Tibial artery (tissue), 4 donors: ENCODE data around the gene TRIM10.
"Not testable (repeated sequence)": the region's sequence is repeated elsewhere in the genome, so short reads cannot be mapped to it uniquely, and the experiment has no call there.

Experiments used
- DNase-seq, 2 donors: peaks; one replicate each; pipeline ENCODE4 v3.0.0-alpha.2; 2019
- H3K27ac ChIP-seq, 2 donors: fragments of 200-600 bp; sonication (generic) in 1 of 2; 1 replicate in 1 of 2; 2 replicates in 1 of 2; pipeline ENCODE4 v1.5.1; 2018 to 2019; ENCODE audit warnings: mild to moderate bottlenecking in 1 of 2
- H3K27me3 ChIP-seq, 2 donors: fragments of 200-600 bp; sonication (generic) in 1 of 2; one replicate each; pipeline versions ENCODE4 v1.5.1 to v1.6.0; 2016 to 2019
- H3K36me3 ChIP-seq, 3 donors: fragments of 200-600 bp; sonication (generic) in 2 of 3; one replicate each; pipeline ENCODE4 v1.5.1; 2016 to 2019; ENCODE audit warnings: mild to moderate bottlenecking in 2 of 3
- H3K4me1 ChIP-seq, 4 donors: fragments of 200-600 bp; sonication (generic) in 2 of 4; 1 replicate in 3 of 4; 2 replicates in 1 of 4; pipeline ENCODE4 v1.5.1; 2016 to 2019
- H3K4me3 ChIP-seq, 2 donors: fragments of 200-600 bp; sonication (generic) in 1 of 2; 1 replicate in 1 of 2; 2 replicates in 1 of 2; pipeline ENCODE4 v1.5.1; 2018 to 2019; ENCODE audit warnings: mild to moderate bottlenecking in 2 of 2
- H3K9me3 ChIP-seq, 3 donors: fragments of 200-600 bp; sonication (generic) in 1 of 3; one replicate each; pipeline ENCODE4 v1.5.1; 2016 to 2019
- CTCF ChIP-seq, 2 experiments: fragments of 200-600 bp in 1 of 2; fragments of 450-650 bp in 1 of 2; IDR thresholded peaks; one replicate each; pipeline ENCODE4 v1.5.1; 2017 to 2019; ENCODE audit warnings: antibody characterized with exemption in 2 of 2, mild to moderate bottlenecking in 1 of 2, moderate library complexity in 1 of 2
- intact Hi-C: fragments of 100-400 bp; cut with DNase I; formaldehyde crosslinking; loops from one replicate; pipeline ENCODE4 v1.15.0; 2023; ENCODE audit warnings: low total_unique reads

The TRIM10 gene

GRCh38 chr6:30143780-30144179 is 17.2 kb downstream of the TRIM10 start:
- Histone ChIP-seq H3K9me3 (no peaks in the 10 kb centered on the region), H3K4me3 (no peak overlapping the region), H3K4me1 (no peaks in the 10 kb centered on the region), H3K36me3 (no peaks in the 10 kb centered on the region), H3K27me3 (peaks cover 0 to 41% of the 10 kb centered on the region in 2 donors), H3K27ac (no peak overlapping the region)
- intact Hi-C loops = no loop called here
- no peak for TF ChIP-seq CTCF (IDR thresholded peaks at IDR 0.05)
- DNase-seq = no peak

- intact Hi-C loops = no loop called here
- no peak for TF ChIP-seq CTCF (IDR thresholded peaks at IDR 0.05)
- peaks cover 0 to 38% of the 10 kb centered on the region in 2 donors for H3K27me3 ChIP-seq
Measured at GRCh38 chr6:30142665-30143064, 18.3 kb downstream of the TRIM10 start.

GRCh38 chr6:30140240-30140639 is 20.8 kb downstream of the TRIM10 start:
- DNase-seq, H3K9me3 ChIP-seq, H3K27ac ChIP-seq, H3K4me3 ChIP-seq, intact Hi-C loops, H3K4me1 ChIP-seq, H3K36me3 ChIP-seq: not testable (repeated sequence)
- H3K27me3 ChIP-seq = peaks cover 0 to 37% of the 10 kb centered on the region in 2 donors

More at GRCh38 chr6:30142665-30143064, 18.3 kb downstream of the TRIM10 start:
- no peak for DNase-seq
- H3K9me3 ChIP-seq = no peaks in the 10 kb centered on the region
- H3K36me3 ChIP-seq = no peaks in the 10 kb centered on the region
- no peak overlapping the region for H3K27ac ChIP-seq
- H3K4me3 ChIP-seq = no peak overlapping the region
- no peaks in the 10 kb centered on the region for H3K4me1 ChIP-seq

GRCh38 chr6:30136570-30137286 is 24.3 kb downstream of the TRIM10 start:
- no peaks in the 10 kb centered on the region for H3K4me1 ChIP-seq
- no peak overlapping the region for H3K27ac ChIP-seq
- TF ChIP-seq CTCF (IDR thresholded peaks at IDR 0.05) = no peak
- no peak overlapping the region for H3K4me3 ChIP-seq
- no peaks in the 10 kb centered on the region for H3K36me3 ChIP-seq
- intact Hi-C loops = loop anchor here (5.0 kb wide), 1 partner anchor 34 kb away; no protein-coding TSS in a partner anchor
- no peaks in the 10 kb centered on the region for H3K9me3 ChIP-seq
- peaks cover 0 to 45% of the 10 kb centered on the region in 2 donors for H3K27me3 ChIP-seq
- no peak for DNase-seq

- H3K27ac ChIP-seq = no peak within 1 kb of the TSS
- peaks cover 0 to 3% (median 0%) of the 10 kb centered on the region in 4 donors for H3K4me1 ChIP-seq
- TF ChIP-seq CTCF (IDR thresholded peaks at IDR 0.05) = no peak
- DNase-seq = no peak
- no peaks in the 10 kb centered on the region for H3K36me3 ChIP-seq
- H3K4me3 ChIP-seq = no peak within 1 kb of the TSS
- H3K9me3 ChIP-seq = no peaks in the 10 kb centered on the region
- H3K27me3 ChIP-seq = peaks cover 0 to 50% of the 10 kb centered on the region in 2 donors
- intact Hi-C loops = loop anchor here (5.0 kb wide), 1 partner anchor 33 kb away; no protein-coding TSS in a partner anchor
Measured at GRCh38 chr6:30135757-30136156, 25.3 kb downstream of the TRIM10 start, which contains the start of gene TRIM40. Gene TRIM40 (plus strand): TSS chr6:30136140. CDS start chr6:30137037, 897 bp downstream.

- TF ChIP-seq CTCF (IDR thresholded peaks at IDR 0.05) = no peak
- Histone ChIP-seq H3K27ac (no peak overlapping the region), H3K4me1 (peaks cover 0 to 4% (median 0%) of the 10 kb centered on the region in 4 donors), H3K36me3 (no peaks in the 10 kb centered on the region), H3K4me3 (no peak overlapping the region), H3K9me3 (no peaks in the 10 kb centered on the region), H3K27me3 (peaks cover 0 to 51% of the 10 kb centered on the region in 2 donors)
- intact Hi-C loops = loop anchor here (5.0 kb wide), 1 partner anchor 33 kb away; no protein-coding TSS in a partner anchor
- DNase-seq = no peak
Measured at GRCh38 chr6:30135147-30135546, 25.9 kb downstream of the TRIM10 start.
